Uterine smooth muscle cell (primary cell): ENCODE measurements around the gene ZNF587. TPM values are rescaled to one million over a fixed set of nuclear protein-coding genes. Genes with fewer than 3 reads are reported as not detected.

Experiments
- total RNA-seq: library from RNA; depleted of rRNA; stranded (reverse); fragments of >200 nt; gene quantifications from 2 replicates; pipeline ENCODE4 v1.2.3, GENCODE V29; 2014

Gene ZNF587
- total RNA-seq = 31.8 and 36.2 TPM in 2 replicates

GRCh38 chr19:57849666-57850473, at the start of gene ZNF587:
Gene ZNF587, plus strand, starts transcription at chr19:57849859. Its CDS starts 180 bp downstream, at chr19:57850039.

GRCh38 chr19:57814505-57815246, 35.0 kb upstream of the ZNF587 start, which contains the start of gene ZNF552:
Gene ZNF552, minus strand, starts transcription at chr19:57814913. Its CDS starts 170 bp downstream, at chr19:57814743.

DNA sequence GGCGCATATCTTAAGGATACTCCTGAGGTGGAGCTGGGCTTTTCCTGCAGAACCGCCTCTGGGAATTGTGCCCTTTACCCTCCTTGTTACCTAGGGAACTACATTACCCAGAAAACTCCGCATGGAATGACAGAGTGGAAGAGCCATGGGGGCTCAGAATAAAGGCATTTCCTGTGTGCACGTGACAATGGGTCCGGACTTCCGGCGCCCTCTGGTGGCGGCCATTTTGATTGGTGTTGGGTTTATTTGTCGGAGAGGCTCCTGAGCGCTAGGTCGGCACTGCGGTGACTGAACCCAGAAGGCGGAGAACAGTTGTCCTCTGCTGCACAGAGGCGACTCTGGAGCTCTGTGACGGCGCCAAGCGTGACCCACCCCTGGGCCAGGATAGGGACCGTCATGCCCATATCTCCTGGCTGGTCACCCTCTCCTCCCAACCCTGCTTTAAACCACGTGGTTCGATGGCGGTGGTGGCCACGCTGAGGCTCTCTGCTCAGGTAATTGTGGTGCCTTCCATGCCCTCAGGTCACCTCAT, 19.5 kb upstream of the ZNF587 start, which contains the start of gene ZNF587B:
ZNF587B (plus strand) TSS at position 229 of the 532 bp plus-strand sequence; CDS start at position 459, 230 bp downstream.

GRCh38 chr19:57888560-57889231, 39.0 kb downstream of the ZNF587 start, which contains the start of gene ZNF814:
Gene ZNF814, minus strand, starts transcription at chr19:57889037. Its CDS starts 235 bp downstream, at chr19:57888802.

Other genes starting within 250 kb of the ZNF587 start
- 5.1 and 13.3 TPM in 2 replicates for gene ZNF530, start 250.0 kb upstream of the ZNF587 start, total RNA-seq
- 19.9 and 20.1 TPM in 2 replicates for gene ZNF134, start 235.6 kb upstream of the ZNF587 start, total RNA-seq
- gene ZNF211, start 216.7 kb upstream of the ZNF587 start, total RNA-seq = 6.7 and 7.1 TPM in 2 replicates
- gene ZSCAN4, start 180.9 kb upstream of the ZNF587 start, total RNA-seq = not detected in 2 replicates
- gene ZNF551, start 167.9 kb upstream of the ZNF587 start, total RNA-seq = 3.4 and 7.1 TPM in 2 replicates
- 0.44 and 0.87 TPM in 2 replicates for gene ZNF154, start 140.7 kb upstream of the ZNF587 start, total RNA-seq
- 7.4 and 8.0 TPM in 2 replicates for gene ZNF671, start 122.2 kb upstream of the ZNF587 start, total RNA-seq
- gene ZNF776, start 103.0 kb upstream of the ZNF587 start, total RNA-seq = 9.7 and 11.2 TPM in 2 replicates
- 14.3 and 18.7 TPM in 2 replicates for gene ZNF586, start 80.2 kb upstream of the ZNF587 start, total RNA-seq
- 7.7 and 9.6 TPM in 2 replicates for gene ZNF552, start 34.9 kb upstream of the ZNF587 start, total RNA-seq
- 20.5 and 29.8 TPM in 2 replicates for gene ZNF587B, start 19.6 kb upstream of the ZNF587 start, total RNA-seq
- gene ZNF814, start 39.2 kb downstream of the ZNF587 start, total RNA-seq = 6.5 and 7.0 TPM in 2 replicates
- gene ZNF417, start 66.7 kb downstream of the ZNF587 start, total RNA-seq = 17.3 and 25.7 TPM in 2 replicates
- gene ZNF418, start 85.5 kb downstream of the ZNF587 start, total RNA-seq = 6.5 and 8.4 TPM in 2 replicates
- 3.6 and 5.6 TPM in 2 replicates for gene ZNF256, start 97.8 kb downstream of the ZNF587 start, total RNA-seq
- not detected in 2 replicates for gene C19orf18, start 124.7 kb downstream of the ZNF587 start, total RNA-seq
- gene ZNF606, start 153.0 kb downstream of the ZNF587 start, total RNA-seq = 11.6 and 18.1 TPM in 2 replicates
- gene ZSCAN1, start 184.2 kb downstream of the ZNF587 start, total RNA-seq = not detected in 2 replicates
- 4.2 and 6.2 TPM in 2 replicates for gene ZNF135, start 209.4 kb downstream of the ZNF587 start, total RNA-seq
- gene ZSCAN18, start 248.4 kb downstream of the ZNF587 start, total RNA-seq = 20.7 and 54.7 TPM in 2 replicates